HG02623 (cell line): ENCODE results near the gene HS6ST1.

Experiments
- ATAC-seq: cut with Tn5 transposase; IDR thresholded peaks from one replicate; pipeline ENCODE4 v1.9.1; 2021; ENCODE audit warnings: moderate library complexity; ENCODE audit not compliant: unreplicated experiment

HS6ST1 gene

GRCh38 chr2:128318776-128319464 lies at the start of gene HS6ST1:
Gene HS6ST1, minus strand, starts transcription at chr2:128318868. Its CDS starts 305 bp downstream, at chr2:128318563.
- peak; percentile 65 for ATAC-seq

GRCh38 chr2:128367601-128368359 lies 49.1 kb upstream of the HS6ST1 start:
- ATAC-seq = no peak

GRCh38 chr2:128366713-128367511 lies 48.2 kb upstream of the HS6ST1 start:
- ATAC-seq = no peak

GRCh38 chr2:128365217-128365905 lies 46.7 kb upstream of the HS6ST1 start:
- no peak for ATAC-seq

- ATAC-seq = no peak
Measured at GRCh38 chr2:128364441-128364911, 45.8 kb upstream of the HS6ST1 start.

- ATAC-seq = no peak
Measured at GRCh38 chr2:128363934-128364361, 45.3 kb upstream of the HS6ST1 start.

- no peak for ATAC-seq
Measured at GRCh38 chr2:128362889-128363228, 44.2 kb upstream of the HS6ST1 start.

- ATAC-seq = no peak
Measured at GRCh38 chr2:128362176-128362888, 43.7 kb upstream of the HS6ST1 start.

- no peak for ATAC-seq
Measured at GRCh38 chr2:128361376-128362131, 42.9 kb upstream of the HS6ST1 start.

- ATAC-seq = no peak
Measured at GRCh38 chr2:128360711-128361110, 42.0 kb upstream of the HS6ST1 start.

GRCh38 chr2:128359841-128360240 lies 41.2 kb upstream of the HS6ST1 start:
- no peak for ATAC-seq

GRCh38 chr2:128358941-128359731 lies 40.5 kb upstream of the HS6ST1 start:
- no peak for ATAC-seq

- ATAC-seq = no peak
Measured at GRCh38 chr2:128357506-128358370, 39.1 kb upstream of the HS6ST1 start.

GRCh38 chr2:128356127-128356526 lies 37.5 kb upstream of the HS6ST1 start:
- ATAC-seq = no peak

- no peak for ATAC-seq
Measured at GRCh38 chr2:128354726-128355470, 36.2 kb upstream of the HS6ST1 start.

GRCh38 chr2:128354161-128354560 lies 35.5 kb upstream of the HS6ST1 start:
- no peak for ATAC-seq

- no peak for ATAC-seq
Measured at GRCh38 chr2:128350736-128351135, 32.1 kb upstream of the HS6ST1 start.
